Ovary (tissue), 9 donors: ENCODE measurements around the gene CRMP1. TPM values are rescaled to one million over a fixed set of nuclear protein-coding genes. Genes with fewer than 3 reads are reported as not detected.
A peak's percentile ranks its signal among the peaks of the same experiment; 100 is the strongest.

ENCODE experiments used
- DNase-seq, 5 donors: peaks; one replicate each; pipeline ENCODE4 v3.0.0-alpha.2; 2019 to 2020
- H3K27ac ChIP-seq, 2 donors: fragments of 200-600 bp; one replicate each; pipeline versions ENCODE4 v1.5.1 to v1.8.0; 2019 to 2022
- H3K27me3 ChIP-seq: fragments of 200-600 bp; one replicate; pipeline ENCODE4 v1.8.0; 2022
- H3K36me3 ChIP-seq: fragments of 200-600 bp; sonication (generic); one replicate; pipeline ENCODE4 v1.5.1; 2019
- H3K4me1 ChIP-seq: one replicate; pipeline ENCODE4 v1.8.1; 2013; ENCODE audit warnings: mild to moderate bottlenecking, moderate library complexity; ENCODE audit not compliant: insufficient read depth
- H3K4me3 ChIP-seq: fragments of 200-600 bp; sonication (generic); one replicate; pipeline ENCODE4 v1.5.1; 2017
- H3K9me3 ChIP-seq, 2 donors: fragments of 200-600 bp in 1 of 2; sonication (generic) in 1 of 2; one replicate each; pipeline versions ENCODE4 v1.5.1 to v1.8.1; 2013 to 2019; ENCODE audit warnings: mild to moderate bottlenecking in 1 of 2, moderate library complexity in 1 of 2
- CTCF ChIP-seq, 3 donors: fragments of 450-650 bp in 2 of 3; fragments of 200-600 bp in 1 of 3; IDR thresholded peaks; one replicate each; pipeline versions ENCODE4 v1.5.1 to v1.8.0; 2016 to 2022; ENCODE audit warnings: antibody characterized with exemption in 3 of 3, mild to moderate bottlenecking in 1 of 3
- EP300 ChIP-seq: sonication (generic); formaldehyde crosslinking; IDR thresholded peaks from one replicate; pipeline ENCODE4 v1.6.1; 2017; ENCODE audit warnings: antibody characterized with exemption
- POLR2A ChIP-seq: fragments of 450-650 bp; IDR thresholded peaks from one replicate; pipeline ENCODE4 v1.6.1; 2017; ENCODE audit warnings: antibody characterized with exemption, mild to moderate bottlenecking, moderate library complexity
- WGBS, 3 donors: extraction: QIAGEN DNeasy Blood & Tissue Kit in 1 of 3; methylation state at CpG; one replicate each; pipeline versions ENCODE4 v1.1.5 to v1.1.7; 2013 to 2017; 5-methylcytosine and 5-hydroxymethylcytosine counted together
- intact Hi-C, 4 donors: fragments of 100-400 bp; cut with DNase I; formaldehyde crosslinking; loops; one replicate each; pipeline versions ENCODE4 v1.11.0 to v1.15.1; 2022 to 2023
- polyA plus RNA-seq, 2 donors: library from polyadenylated mRNA; stranded (reverse); fragments of 200-250 nt in 1 of 2; fragments of 350-450 nt in 1 of 2; fragmentation: Illumina TruSeq in 1 of 2; extraction: RNeasy Lipid Tissue Mini Kit (QIAGEN cat#74804) in 1 of 2; gene quantifications; one replicate each; pipeline ENCODE4 v1.2.3, GENCODE V29; 2013 to 2014
- total RNA-seq, 7 donors: library from RNA; depleted of rRNA in 2 of 7; stranded (reverse); fragments of >200 nt in 2 of 7; fragmentation: NEBNext Ultra II Directional in 3 of 7; extraction: Animal tissue kit (Norgen Biotek cat#: 25700) in 3 of 7; gene quantifications; one replicate each; pipeline versions ENCODE4 v1.1.0 to v1.2.4, GENCODE V29; 2016 to 2023
- donor health status: DM: no; HTN: no; CAD: no; lungs with moderate emphysema.
- donor health status: DM: no; HTN: no; CAD: no.
- donor health status: Bipolar disorder and iron deficiency.
- donor health status: DM: yes; HTN: yes; CAD: no.
- donor health status: DM: no; HTN: no; CAD: no.
- donor health status: DM: yes; HTN: yes; CAD: no.

CRMP1 gene
- total and polyA plus RNA-seq, 9 donors, result 1.2 to 5.5 (median 4.2) TPM

GRCh38 chr4:5891563-5892322, 1.1 kb downstream of the CRMP1 start:
- H3K9me3 ChIP-seq, result no peaks in the 10 kb centered on the region
- no peaks in the 10 kb centered on the region for H3K36me3 ChIP-seq
- peaks cover 4% of the 10 kb centered on the region for H3K4me1 ChIP-seq
- H3K4me3 ChIP-seq, result no peak overlapping the region
- no peak for DNase-seq
- intact Hi-C loops, result no loop called here
- WGBS, 3 donors, result 7 to 16% (median 9%) methylated on average over 34 of the region's 34 CpGs
- TF ChIP-seq CTCF (IDR thresholded peaks at IDR 0.05) (no peak), EP300 (no peak), POLR2A (no peak)
- H3K27me3 ChIP-seq, result peaks cover 5% of the 10 kb centered on the region
- no peak overlapping the region for H3K27ac ChIP-seq

- H3K9me3 ChIP-seq, result no peaks in the 10 kb centered on the region
- WGBS, 3 donors, result 1% methylated on average over 41 of the region's 41 CpGs
- TF ChIP-seq POLR2A, result no peak
- no peak for TF ChIP-seq CTCF (IDR thresholded peaks at IDR 0.05)
- TF ChIP-seq EP300, result no peak
- intact Hi-C loops, result no loop called here
- H3K27ac ChIP-seq, result no peak overlapping the region
- H3K4me3 ChIP-seq, result no peak overlapping the region
- no peaks in the 10 kb centered on the region for H3K36me3 ChIP-seq
- peaks cover 5% of the 10 kb centered on the region for H3K27me3 ChIP-seq
- DNase-seq, result no peak
- H3K4me1 ChIP-seq, result peaks cover 4% of the 10 kb centered on the region
Measured at GRCh38 chr4:5890063-5890727, 2.7 kb downstream of the CRMP1 start.

DNA sequence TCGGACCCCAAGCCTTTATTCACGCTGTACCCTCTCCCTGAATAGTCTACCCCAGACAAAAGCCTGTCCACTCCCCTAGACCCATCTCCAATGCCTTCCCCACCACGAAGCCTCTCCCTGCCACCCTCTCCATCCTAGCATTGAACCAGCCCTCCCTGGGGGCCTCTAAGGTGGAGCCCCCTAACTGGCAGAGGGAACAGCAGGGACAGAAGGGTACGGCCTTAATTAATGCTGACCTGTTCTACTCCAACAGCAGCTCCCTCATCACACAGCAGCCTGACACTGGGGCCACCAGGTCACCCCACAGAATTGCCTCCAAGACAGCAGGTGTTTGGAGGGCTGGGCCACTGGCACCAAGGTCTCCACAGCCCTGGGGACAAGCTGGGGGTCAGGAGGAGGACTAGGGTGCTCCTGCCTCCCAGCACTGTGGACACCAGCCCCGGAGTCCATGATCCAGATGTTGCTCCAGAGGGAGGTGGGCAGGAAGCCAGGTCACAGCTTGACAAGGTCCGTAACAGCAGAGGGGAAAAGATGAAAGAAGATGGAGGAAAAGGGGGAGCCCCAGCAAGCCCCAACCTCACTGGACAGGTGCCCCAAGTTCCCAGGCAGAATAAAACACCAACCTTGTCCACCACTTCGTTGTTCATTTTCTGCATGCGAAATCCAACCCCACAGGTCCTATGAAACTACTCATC, 3.7 kb downstream of the CRMP1 start:
- TF ChIP-seq POLR2A, result no peak
- TF ChIP-seq EP300, result no peak
- no peak for TF ChIP-seq CTCF (IDR thresholded peaks at IDR 0.05)
- peaks cover 5% of the 10 kb centered on the region for H3K27me3 ChIP-seq
- no peaks in the 10 kb centered on the region for H3K9me3 ChIP-seq
- WGBS, 3 donors, result 14 to 17% (median 16%) methylated on average over 8 of the region's 8 CpGs
- no peak for DNase-seq
- H3K4me3 ChIP-seq, result no peak overlapping the region
- intact Hi-C loops, result no loop called here
- H3K36me3 ChIP-seq, result no peaks in the 10 kb centered on the region
- H3K4me1 ChIP-seq, result peaks cover 4% of the 10 kb centered on the region
- no peak overlapping the region for H3K27ac ChIP-seq

GRCh38 chr4:5888222-5889001, 4.5 kb downstream of the CRMP1 start:
- Histone ChIP-seq H3K4me1 (peaks cover 4% of the 10 kb centered on the region), H3K27me3 (peaks cover 5% of the 10 kb centered on the region)
- peak in 1 of 5 donors; percentile 42 for DNase-seq

More at GRCh38 chr4:5888222-5889001, 4.5 kb downstream of the CRMP1 start:
- TF ChIP-seq POLR2A, result no peak
- no peak for TF ChIP-seq CTCF (IDR thresholded peaks at IDR 0.05)
- TF ChIP-seq EP300, result no peak
- H3K36me3 ChIP-seq, result no peaks in the 10 kb centered on the region
- no peaks in the 10 kb centered on the region for H3K9me3 ChIP-seq
- H3K27ac ChIP-seq, result no peak overlapping the region
- intact Hi-C loops, result no loop called here
- WGBS, 3 donors, result 0 to 2% (median 1%) methylated on average over 47 to 81 of the region's 81 CpGs
- peak overlapping the region; percentile 50 for H3K4me3 ChIP-seq
